ENCODE measurements around the gene CMYA5.

The CMYA5 gene

DNA sequence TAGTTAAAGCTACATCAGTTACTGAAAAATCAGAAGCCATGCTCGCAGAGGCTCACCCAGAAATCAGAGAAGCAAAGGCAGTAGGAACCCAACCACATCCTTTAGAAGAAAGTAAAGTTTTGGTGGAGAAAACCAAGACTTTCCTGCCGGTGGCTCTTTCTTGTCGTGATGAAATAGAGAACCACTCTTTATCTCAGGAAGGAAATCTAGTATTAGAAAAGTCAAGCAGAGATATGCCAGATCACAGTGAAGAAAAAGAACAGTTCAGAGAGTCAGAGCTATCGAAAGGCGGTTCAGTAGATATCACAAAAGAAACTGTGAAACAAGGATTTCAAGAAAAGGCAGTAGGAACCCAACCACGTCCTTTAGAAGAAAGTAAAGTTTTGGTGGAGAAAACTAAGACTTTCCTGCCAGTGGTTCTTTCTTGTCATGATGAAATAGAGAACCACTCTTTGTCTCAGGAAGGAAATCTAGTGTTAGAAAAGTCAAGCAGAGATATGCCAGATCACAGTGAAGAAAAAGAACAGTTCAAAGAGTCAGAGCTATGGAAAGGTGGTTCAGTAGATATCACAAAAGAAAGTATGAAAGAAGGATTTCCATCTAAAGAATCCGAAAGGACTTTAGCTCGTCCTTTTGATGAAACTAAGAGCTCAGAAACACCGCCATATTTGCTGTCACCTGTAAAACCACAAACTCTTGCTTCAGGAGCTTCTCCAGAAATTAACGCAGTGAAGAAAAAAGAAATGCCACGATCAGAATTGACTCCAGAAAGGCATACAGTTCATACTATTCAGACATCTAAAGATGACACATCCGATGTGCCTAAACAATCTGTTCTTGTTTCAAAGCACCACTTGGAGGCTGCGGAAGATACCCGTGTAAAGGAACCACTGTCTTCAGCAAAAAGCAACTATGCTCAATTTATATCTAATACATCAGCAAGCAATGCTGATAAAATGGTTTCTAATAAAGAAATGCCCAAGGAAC is 47.2 kb downstream of the CMYA5 start:
- DNase-seq (ENCODE audit: low spot score) (no peak), ATAC-seq (ENCODE audit: low read depth) (no peak)
- no peaks in the 10 kb centered on the region for H3K4me1 ChIP-seq (ENCODE audit: insufficient read depth, poor library complexity, severe bottlenecking)
- H3K4me3 ChIP-seq (ENCODE audit: severe bottlenecking): no peak overlapping the region
- no peaks in the 10 kb centered on the region for H3K36me3 ChIP-seq (ENCODE audit: low read depth)
- no peak overlapping the region for H3K27ac ChIP-seq (ENCODE audit: poor library complexity, severe bottlenecking)
- H3K9me3 ChIP-seq (ENCODE audit: severe bottlenecking): no peaks in the 10 kb centered on the region
- peaks cover 26% of the 10 kb centered on the region for H3K27me3 ChIP-seq (ENCODE audit: insufficient read depth, poor library complexity, severe bottlenecking)
- TF ChIP-seq, protein P1, sequence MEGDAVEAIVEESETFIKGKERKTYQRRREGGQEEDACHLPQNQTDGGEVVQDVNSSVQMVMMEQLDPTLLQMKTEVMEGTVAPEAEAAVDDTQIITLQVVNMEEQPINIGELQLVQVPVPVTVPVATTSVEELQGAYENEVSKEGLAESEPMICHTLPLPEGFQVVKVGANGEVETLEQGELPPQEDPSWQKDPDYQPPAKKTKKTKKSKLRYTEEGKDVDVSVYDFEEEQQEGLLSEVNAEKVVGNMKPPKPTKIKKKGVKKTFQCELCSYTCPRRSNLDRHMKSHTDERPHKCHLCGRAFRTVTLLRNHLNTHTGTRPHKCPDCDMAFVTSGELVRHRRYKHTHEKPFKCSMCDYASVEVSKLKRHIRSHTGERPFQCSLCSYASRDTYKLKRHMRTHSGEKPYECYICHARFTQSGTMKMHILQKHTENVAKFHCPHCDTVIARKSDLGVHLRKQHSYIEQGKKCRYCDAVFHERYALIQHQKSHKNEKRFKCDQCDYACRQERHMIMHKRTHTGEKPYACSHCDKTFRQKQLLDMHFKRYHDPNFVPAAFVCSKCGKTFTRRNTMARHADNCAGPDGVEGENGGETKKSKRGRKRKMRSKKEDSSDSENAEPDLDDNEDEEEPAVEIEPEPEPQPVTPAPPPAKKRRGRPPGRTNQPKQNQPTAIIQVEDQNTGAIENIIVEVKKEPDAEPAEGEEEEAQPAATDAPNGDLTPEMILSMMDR (IDR thresholded peaks at IDR 0.05; ENCODE audit: poor library complexity, severe bottlenecking): no peak

DNA sequence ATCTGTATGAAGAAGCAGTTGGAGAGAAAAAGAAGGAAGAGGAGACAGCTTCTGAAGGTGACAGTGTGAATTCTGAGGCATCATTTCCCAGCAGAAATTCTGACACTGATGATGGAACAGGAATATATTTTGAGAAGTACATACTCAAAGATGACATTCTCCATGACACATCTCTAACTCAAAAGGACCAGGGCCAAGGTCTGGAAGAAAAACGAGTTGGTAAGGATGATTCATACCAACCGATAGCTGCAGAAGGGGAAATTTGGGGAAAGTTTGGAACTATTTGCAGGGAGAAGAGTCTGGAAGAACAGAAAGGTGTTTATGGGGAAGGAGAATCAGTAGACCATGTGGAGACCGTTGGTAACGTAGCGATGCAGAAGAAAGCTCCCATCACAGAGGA is 48.7 kb downstream of the CMYA5 start:
- H3K27me3 ChIP-seq (ENCODE audit: insufficient read depth, poor library complexity, severe bottlenecking): peaks cover 17% of the 10 kb centered on the region
- TF ChIP-seq, protein P1 (IDR thresholded peaks at IDR 0.05; ENCODE audit: poor library complexity, severe bottlenecking): no peak
- no peaks in the 10 kb centered on the region for H3K4me1 ChIP-seq (ENCODE audit: insufficient read depth, poor library complexity, severe bottlenecking)
- DNase-seq (ENCODE audit: low spot score) (no peak), ATAC-seq (ENCODE audit: low read depth) (no peak)
- H3K4me3 ChIP-seq (ENCODE audit: severe bottlenecking): no peak overlapping the region
- H3K27ac ChIP-seq (ENCODE audit: poor library complexity, severe bottlenecking): no peak overlapping the region
- H3K36me3 ChIP-seq (ENCODE audit: low read depth): no peaks in the 10 kb centered on the region
- no peaks in the 10 kb centered on the region for H3K9me3 ChIP-seq (ENCODE audit: severe bottlenecking)

DNA sequence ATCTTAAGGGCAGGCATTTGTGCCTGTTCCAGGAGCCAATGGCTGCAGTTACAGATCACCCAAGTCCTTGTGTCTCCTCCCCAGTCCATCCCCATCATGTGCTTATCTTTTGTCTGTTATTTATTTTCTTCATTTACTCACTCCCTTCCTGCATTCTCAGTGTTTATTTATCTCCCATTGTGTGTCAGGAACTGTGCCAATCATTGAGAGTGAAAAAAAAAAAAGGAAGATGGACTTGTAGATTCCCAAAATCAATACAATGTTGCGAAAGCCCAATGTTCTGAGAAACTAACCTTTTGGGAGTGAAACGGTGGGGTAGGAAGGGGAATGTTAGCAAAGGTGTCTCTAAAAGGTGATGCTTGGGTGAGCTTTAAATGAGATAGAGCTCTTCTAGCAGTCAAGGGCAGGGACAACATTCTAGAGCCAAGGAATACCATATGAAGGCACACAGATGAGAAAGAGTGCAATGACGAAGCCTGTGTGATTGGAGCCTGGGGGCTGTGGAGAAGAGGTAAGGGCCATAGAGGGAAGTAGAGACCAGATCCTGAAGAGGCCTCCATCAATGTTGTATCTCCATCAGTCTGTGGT is 53.0 kb downstream of the CMYA5 start:
- H3K9me3 ChIP-seq (ENCODE audit: severe bottlenecking): no peaks in the 10 kb centered on the region
- no peak for DNase-seq (ENCODE audit: low spot score)
- ATAC-seq (ENCODE audit: low read depth): no peak
- peaks cover 2% of the 10 kb centered on the region for H3K27me3 ChIP-seq (ENCODE audit: insufficient read depth, poor library complexity, severe bottlenecking)
- H3K36me3 ChIP-seq (ENCODE audit: low read depth): no peaks in the 10 kb centered on the region
- H3K27ac ChIP-seq (ENCODE audit: poor library complexity, severe bottlenecking): no peak overlapping the region
- no peak overlapping the region for H3K4me3 ChIP-seq (ENCODE audit: severe bottlenecking)
- TF ChIP-seq, protein P1 (IDR thresholded peaks at IDR 0.05; ENCODE audit: poor library complexity, severe bottlenecking): no peak
- H3K4me1 ChIP-seq (ENCODE audit: insufficient read depth, poor library complexity, severe bottlenecking): no peaks in the 10 kb centered on the region

DNA sequence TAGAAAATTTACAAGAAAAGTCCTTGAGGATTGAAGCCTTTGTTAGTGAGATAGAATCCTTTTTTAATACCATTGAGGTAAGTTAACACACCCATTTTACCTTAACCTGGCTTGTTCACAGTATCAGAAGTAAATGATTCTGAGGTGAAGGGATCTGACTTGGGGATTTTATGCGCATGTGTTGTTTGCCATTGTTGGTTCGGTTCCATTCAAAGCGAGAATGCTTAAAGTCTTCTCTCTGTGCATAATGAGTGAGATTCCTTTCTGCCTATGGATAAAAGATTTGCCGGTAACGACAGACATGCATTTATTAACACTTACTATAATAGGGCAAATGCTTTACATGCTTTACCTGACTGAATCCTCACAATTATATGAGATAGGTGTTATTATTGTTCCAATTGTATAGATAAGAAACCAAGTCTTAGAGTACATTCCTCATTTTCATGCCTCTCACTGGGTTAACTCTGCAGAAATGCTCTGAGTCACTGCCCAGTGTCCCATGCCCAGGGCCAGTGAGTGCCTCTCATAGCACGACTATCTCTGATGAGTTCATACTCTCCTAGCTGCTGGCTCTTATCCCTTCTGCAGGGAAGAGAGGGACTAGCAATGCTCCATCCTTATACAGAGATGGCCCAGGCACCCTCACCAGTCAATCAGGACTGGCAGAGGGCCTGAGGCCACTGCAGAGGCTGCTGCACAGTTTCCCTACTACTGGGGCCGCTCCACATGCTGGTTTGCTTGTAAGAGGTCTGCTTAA is 54.4 kb downstream of the CMYA5 start:
- Histone ChIP-seq H3K36me3 (ENCODE audit: low read depth) (no peaks in the 10 kb centered on the region), H3K4me1 (ENCODE audit: insufficient read depth, poor library complexity, severe bottlenecking) (no peaks in the 10 kb centered on the region), H3K9me3 (ENCODE audit: severe bottlenecking) (no peaks in the 10 kb centered on the region), H3K27me3 (ENCODE audit: insufficient read depth, poor library complexity, severe bottlenecking) (peaks cover 1% of the 10 kb centered on the region), H3K4me3 (ENCODE audit: severe bottlenecking) (no peak overlapping the region), H3K27ac (ENCODE audit: poor library complexity, severe bottlenecking) (no peak overlapping the region)
- DNase-seq (ENCODE audit: low spot score) (no peak), ATAC-seq (ENCODE audit: low read depth) (peak; percentile 38; the same call in 1 of the 3 replicates)
- TF ChIP-seq, protein P1 (IDR thresholded peaks at IDR 0.05; ENCODE audit: poor library complexity, severe bottlenecking): no peak
